ENCODE data around the gene GRK5. TPM values are rescaled to one million over a fixed set of nuclear protein-coding genes. Genes with fewer than 3 reads are reported as not detected.
A peak's percentile ranks its signal among the peaks of the same experiment; 100 is the strongest.

GRK5 gene
- total and polyA plus RNA-seq, 12 donors, result 9.3 to 96.4 (median 21.5) TPM

GRCh38 chr10:119393019-119393418 lies 185.6 kb downstream of the GRK5 start:
- Histone ChIP-seq H3K9me3 (replicated peaks in 1 of 3) (no peaks in the 10 kb centered on the region), H3K4me3 (no peak overlapping the region), H3K36me3 (replicated peaks in 1 of 2) (no peaks in the 10 kb centered on the region), H3K4me1 (replicated peaks in 1 of 2) (peaks cover 0 to 12% of the 10 kb centered on the region in 2 donors), H3K27me3 (no peaks in the 10 kb centered on the region), H3K27ac (no peak overlapping the region)
- no peak for TF ChIP-seq POLR2A (IDR thresholded peaks at IDR 0.05)
- no peak for TF ChIP-seq CTCF (IDR thresholded peaks at IDR 0.05)
- DNase-seq, result no peak
- 83 to 94% (median 87%) methylated on average over 10 to 13 of the region's 13 CpGs for WGBS, 4 donors
- intact Hi-C loops (cut with DNase I), result no loop called here

GRCh38 chr10:119393421-119393820 lies 186.1 kb downstream of the GRK5 start:
- 79 to 96% (median 95%) methylated on average over 4 to 11 of the region's 11 CpGs for WGBS, 4 donors
- DNase-seq, result no peak

GRCh38 chr10:119393845-119394244 lies 186.5 kb downstream of the GRK5 start:
- no peak for DNase-seq
- intact Hi-C loops (cut with DNase I), result no loop called here
- Histone ChIP-seq H3K27ac (no peak overlapping the region), H3K4me3 (no peak overlapping the region), H3K4me1 (replicated peaks in 1 of 2) (peaks cover 0 to 12% of the 10 kb centered on the region in 2 donors), H3K9me3 (replicated peaks in 1 of 3) (no peaks in the 10 kb centered on the region), H3K36me3 (replicated peaks in 1 of 2) (no peaks in the 10 kb centered on the region), H3K27me3 (no peaks in the 10 kb centered on the region)
- no peak for TF ChIP-seq CTCF (IDR thresholded peaks at IDR 0.05)
- TF ChIP-seq POLR2A (IDR thresholded peaks at IDR 0.05), result no peak
- WGBS, 4 donors, result 92 to 100% (median 94%) methylated on average over 2 to 4 of the region's 4 CpGs

More at GRCh38 chr10:119393421-119393820, 186.1 kb downstream of the GRK5 start:
- intact Hi-C loops (cut with DNase I), result no loop called here
- no peak for TF ChIP-seq POLR2A (IDR thresholded peaks at IDR 0.05)
- no peak for TF ChIP-seq CTCF (IDR thresholded peaks at IDR 0.05)
- Histone ChIP-seq H3K27ac (no peak overlapping the region), H3K9me3 (replicated peaks in 1 of 3) (no peaks in the 10 kb centered on the region), H3K36me3 (replicated peaks in 1 of 2) (no peaks in the 10 kb centered on the region), H3K4me3 (no peak overlapping the region), H3K27me3 (no peaks in the 10 kb centered on the region), H3K4me1 (replicated peaks in 1 of 2) (peaks cover 0 to 12% of the 10 kb centered on the region in 2 donors)

DNA sequence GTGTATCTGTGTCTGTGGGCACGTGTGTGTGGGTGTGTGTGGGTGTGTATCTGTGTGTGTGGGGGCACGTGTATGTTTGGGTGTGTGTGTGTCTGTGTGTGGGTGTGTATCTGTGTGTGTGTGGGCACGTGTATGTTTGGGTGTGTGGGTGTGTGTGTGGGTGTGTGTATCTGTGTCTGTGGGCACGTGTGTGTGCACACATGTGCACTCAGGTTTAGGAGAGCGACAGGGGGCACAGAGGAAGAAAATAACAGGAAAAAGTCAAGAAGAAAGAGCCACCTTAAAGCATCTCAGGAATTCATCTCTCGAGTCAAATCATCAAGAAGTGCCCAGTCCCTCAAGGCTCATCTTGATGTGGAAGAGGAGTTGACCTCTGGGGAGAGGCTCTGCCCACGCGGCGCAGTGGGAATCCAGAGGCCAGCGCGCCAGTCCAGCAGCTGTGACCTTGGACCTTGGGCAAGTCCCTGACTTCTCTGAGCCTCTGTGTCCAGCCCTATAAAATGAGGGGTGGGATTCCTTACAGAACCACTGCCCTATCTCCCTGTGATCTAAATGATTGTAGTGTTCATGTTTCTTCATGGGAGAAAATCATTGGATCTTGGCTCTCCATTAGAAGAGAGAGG lies 187.4 kb downstream of the GRK5 start:
- no peak for DNase-seq
- no peaks in the 10 kb centered on the region for H3K9me3 ChIP-seq (replicated peaks in 1 of 3)
- WGBS, 4 donors, result 63 to 71% (median 69%) methylated on average over 7 to 10 of the region's 11 CpGs
- no peaks in the 10 kb centered on the region for H3K36me3 ChIP-seq (replicated peaks in 1 of 2)
- peak overlapping the region in 2 of 5 donors; percentile 51 to 81 for H3K27ac ChIP-seq
- TF ChIP-seq CTCF (IDR thresholded peaks at IDR 0.05) (no peak), POLR2A (IDR thresholded peaks at IDR 0.05) (no peak)
- intact Hi-C loops (cut with DNase I), result no loop called here
- no peak overlapping the region for H3K4me3 ChIP-seq
- H3K4me1 ChIP-seq (replicated peaks in 1 of 2), result peaks cover 0 to 12% of the 10 kb centered on the region in 2 donors
- H3K27me3 ChIP-seq, result no peaks in the 10 kb centered on the region
